Type B pancreatic cell (in vitro differentiated cells): Measurements from ENCODE around the gene TXNDC2. TPM values are rescaled to one million over a fixed set of nuclear protein-coding genes. Genes with fewer than 3 reads are reported as not detected.
"Not testable (repeated sequence)": the region's sequence is repeated elsewhere in the genome, so short reads cannot be mapped to it uniquely, and the experiment has no call there.

Source experiments
- DNase-seq: peaks from one replicate; pipeline ENCODE4 v3.0.0; 2021; ENCODE audit warnings: mixed read lengths; ENCODE audit not compliant: unreplicated experiment; ENCODE audit errors: extremely low spot score
- H3K27ac Mint-ChIP-seq: 2 replicates; pipeline ENCODE4 v1.8.0; 2021; ENCODE audit warnings: mild to moderate bottlenecking, mixed read lengths
- H3K27me3 Mint-ChIP-seq: 2 replicates; pipeline ENCODE4 v1.8.0; 2021; ENCODE audit warnings: mixed read lengths
- H3K36me3 Mint-ChIP-seq: 2 replicates; pipeline ENCODE4 v1.8.0; 2021; ENCODE audit warnings: mixed read lengths
- H3K4me1 Mint-ChIP-seq: one replicate; pipeline ENCODE4 v1.8.0; 2021; ENCODE audit warnings: mixed read lengths; ENCODE audit not compliant: unreplicated experiment
- H3K4me3 Mint-ChIP-seq: 2 replicates; pipeline ENCODE4 v1.8.0; 2021; ENCODE audit warnings: mild to moderate bottlenecking, mixed read lengths
- H3K9me3 Mint-ChIP-seq: 2 replicates; pipeline ENCODE4 v1.8.0; 2021; ENCODE audit warnings: mixed read lengths
- total RNA-seq: library from RNA; stranded (reverse); gene quantifications from 2 replicates; pipeline ENCODE4 v1.2.1, GENCODE V29; 2021; ENCODE audit warnings: low replicate concordance
- TF ChIP-seq, protein P1 (sequence below): fragments of 200-600 bp; sonication (generic); conservative IDR thresholded peaks from 2 replicates; pipeline ENCODE4 v1.5.0; 2021; ENCODE audit warnings: antibody characterized with exemption, mild to moderate bottlenecking

TXNDC2 gene
- total RNA-seq, 1 donor from 2014 or later = not detected

DNA sequence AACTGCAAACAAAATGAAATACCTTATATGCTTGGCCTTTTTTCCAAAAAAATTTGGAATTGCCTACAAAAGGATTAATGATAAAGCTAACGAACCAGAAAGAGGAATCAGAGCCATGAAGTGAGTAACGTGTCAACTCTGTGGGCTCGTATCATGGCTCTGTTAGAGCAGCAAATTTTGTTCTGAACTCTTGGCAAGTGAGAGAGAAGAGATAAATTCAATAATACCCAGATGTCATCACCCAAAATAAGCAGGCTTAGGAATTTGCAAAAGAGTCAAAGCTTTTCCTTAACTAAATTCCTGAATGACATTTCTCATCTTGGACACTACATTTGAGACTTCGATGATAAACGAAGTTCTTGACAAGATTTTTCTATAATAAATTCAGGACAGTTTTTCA lies 4.4 kb downstream of the TXNDC2 start:
- DNase-seq = no peak
- H3K27ac Mint-ChIP-seq = no peak overlapping the region
- no peak overlapping the region for H3K4me3 Mint-ChIP-seq
- H3K4me1 Mint-ChIP-seq = no peaks in the 10 kb centered on the region
- H3K27me3 Mint-ChIP-seq = peaks cover 6% of the 10 kb centered on the region
- H3K9me3 Mint-ChIP-seq = peaks cover 7% of the 10 kb centered on the region
- no peaks in the 10 kb centered on the region for H3K36me3 Mint-ChIP-seq
- TF ChIP-seq, protein P1, sequence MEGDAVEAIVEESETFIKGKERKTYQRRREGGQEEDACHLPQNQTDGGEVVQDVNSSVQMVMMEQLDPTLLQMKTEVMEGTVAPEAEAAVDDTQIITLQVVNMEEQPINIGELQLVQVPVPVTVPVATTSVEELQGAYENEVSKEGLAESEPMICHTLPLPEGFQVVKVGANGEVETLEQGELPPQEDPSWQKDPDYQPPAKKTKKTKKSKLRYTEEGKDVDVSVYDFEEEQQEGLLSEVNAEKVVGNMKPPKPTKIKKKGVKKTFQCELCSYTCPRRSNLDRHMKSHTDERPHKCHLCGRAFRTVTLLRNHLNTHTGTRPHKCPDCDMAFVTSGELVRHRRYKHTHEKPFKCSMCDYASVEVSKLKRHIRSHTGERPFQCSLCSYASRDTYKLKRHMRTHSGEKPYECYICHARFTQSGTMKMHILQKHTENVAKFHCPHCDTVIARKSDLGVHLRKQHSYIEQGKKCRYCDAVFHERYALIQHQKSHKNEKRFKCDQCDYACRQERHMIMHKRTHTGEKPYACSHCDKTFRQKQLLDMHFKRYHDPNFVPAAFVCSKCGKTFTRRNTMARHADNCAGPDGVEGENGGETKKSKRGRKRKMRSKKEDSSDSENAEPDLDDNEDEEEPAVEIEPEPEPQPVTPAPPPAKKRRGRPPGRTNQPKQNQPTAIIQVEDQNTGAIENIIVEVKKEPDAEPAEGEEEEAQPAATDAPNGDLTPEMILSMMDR = no peak

GRCh38 chr18:9890957-9891356 lies 5.2 kb downstream of the TXNDC2 start:
- no peak overlapping the region for H3K27ac Mint-ChIP-seq
- TF ChIP-seq, protein P1 = no peak
- H3K9me3 Mint-ChIP-seq = peaks cover 3% of the 10 kb centered on the region
- no peaks in the 10 kb centered on the region for H3K36me3 Mint-ChIP-seq
- DNase-seq = no peak
- peaks cover 2% of the 10 kb centered on the region for H3K27me3 Mint-ChIP-seq
- no peaks in the 10 kb centered on the region for H3K4me1 Mint-ChIP-seq
- no peak overlapping the region for H3K4me3 Mint-ChIP-seq

GRCh38 chr18:9891515-9891914 lies 5.7 kb downstream of the TXNDC2 start:
- not testable (repeated sequence) for H3K27me3 Mint-ChIP-seq, H3K4me1 Mint-ChIP-seq, H3K4me3 Mint-ChIP-seq, H3K27ac Mint-ChIP-seq, DNase-seq, H3K9me3 Mint-ChIP-seq, H3K36me3 Mint-ChIP-seq

DNA sequence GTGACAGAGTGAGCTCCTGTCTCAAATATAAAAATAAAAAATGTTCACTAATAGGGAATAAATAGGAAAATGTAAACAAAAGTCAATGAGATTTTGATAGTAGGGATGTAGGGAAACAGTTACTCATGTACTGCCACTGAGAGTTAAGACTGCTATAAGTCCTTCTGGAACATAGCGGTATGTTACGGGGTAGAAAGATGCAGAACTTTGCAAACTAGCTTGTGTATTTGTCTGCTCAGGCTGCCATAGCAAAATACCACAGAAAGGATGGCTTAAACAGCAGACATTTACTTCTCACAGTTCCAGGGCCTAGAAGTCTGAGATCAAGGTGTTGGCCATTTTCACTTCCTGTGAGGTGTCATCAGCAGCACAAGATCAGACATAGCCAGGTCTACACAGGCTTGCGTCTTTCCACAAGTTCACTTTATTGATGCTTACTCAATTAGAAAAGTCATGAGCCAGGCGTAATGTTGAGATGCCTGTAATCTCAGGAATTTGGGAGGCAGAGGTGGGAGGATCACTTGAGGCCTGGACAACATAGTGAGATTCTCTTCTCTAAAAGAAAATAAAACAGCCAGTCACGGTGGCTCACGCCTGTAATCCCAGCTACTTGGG lies 8.8 kb downstream of the TXNDC2 start:
- H3K27me3 Mint-ChIP-seq = no peaks in the 10 kb centered on the region
- TF ChIP-seq, protein P1 = no peak
- no peaks in the 10 kb centered on the region for H3K36me3 Mint-ChIP-seq

GRCh38 chr18:9897129-9897528 lies 11.4 kb downstream of the TXNDC2 start:
- H3K27me3 Mint-ChIP-seq = no peaks in the 10 kb centered on the region
- H3K4me1 Mint-ChIP-seq = no peaks in the 10 kb centered on the region
- H3K9me3 Mint-ChIP-seq = no peaks in the 10 kb centered on the region
- TF ChIP-seq, protein P1 = no peak
- no peak for DNase-seq
- H3K27ac Mint-ChIP-seq = no peak overlapping the region
- H3K4me3 Mint-ChIP-seq = no peak overlapping the region
- no peaks in the 10 kb centered on the region for H3K36me3 Mint-ChIP-seq

More for the DNA sequence above, 8.8 kb downstream of the TXNDC2 start:
- DNase-seq = no peak
- H3K9me3 Mint-ChIP-seq = no peaks in the 10 kb centered on the region
- no peak overlapping the region for H3K4me3 Mint-ChIP-seq
- H3K4me1 Mint-ChIP-seq = no peaks in the 10 kb centered on the region
- H3K27ac Mint-ChIP-seq = no peak overlapping the region

DNA sequence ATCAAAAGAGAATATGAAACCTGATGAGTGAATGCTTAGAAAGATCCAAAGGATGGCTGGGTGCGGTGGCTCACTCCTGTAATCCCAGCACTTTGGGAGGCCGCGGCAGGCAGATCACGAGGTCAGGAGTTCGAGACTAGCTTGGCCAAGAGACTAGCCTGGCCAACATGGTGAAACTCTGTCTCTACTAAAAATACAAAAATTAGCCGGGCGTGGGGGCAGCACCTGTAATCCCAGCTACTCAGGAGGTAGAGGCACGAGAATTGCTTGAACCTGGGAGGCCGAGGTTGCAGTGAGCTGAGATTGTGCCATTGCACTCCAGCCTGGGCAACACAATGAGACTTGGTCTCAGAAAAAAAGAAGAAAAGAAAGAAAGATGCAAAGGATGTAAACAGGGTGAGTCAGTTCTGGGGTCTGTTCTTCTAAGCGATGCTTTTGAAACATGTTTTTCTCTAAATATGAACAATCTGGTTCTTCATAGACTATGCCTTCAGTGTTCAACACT lies 12.1 kb downstream of the TXNDC2 start:
- not testable (repeated sequence) for H3K27me3 Mint-ChIP-seq, H3K9me3 Mint-ChIP-seq

More for the DNA sequence above, 12.1 kb downstream of the TXNDC2 start:
- not testable (repeated sequence) for H3K4me1 Mint-ChIP-seq, DNase-seq, H3K4me3 Mint-ChIP-seq, H3K36me3 Mint-ChIP-seq, H3K27ac Mint-ChIP-seq
